ENCODE results near the gene LMAN1L.
A peak's percentile ranks its signal among the peaks of the same experiment; 100 is the strongest.

LMAN1L gene

DNA sequence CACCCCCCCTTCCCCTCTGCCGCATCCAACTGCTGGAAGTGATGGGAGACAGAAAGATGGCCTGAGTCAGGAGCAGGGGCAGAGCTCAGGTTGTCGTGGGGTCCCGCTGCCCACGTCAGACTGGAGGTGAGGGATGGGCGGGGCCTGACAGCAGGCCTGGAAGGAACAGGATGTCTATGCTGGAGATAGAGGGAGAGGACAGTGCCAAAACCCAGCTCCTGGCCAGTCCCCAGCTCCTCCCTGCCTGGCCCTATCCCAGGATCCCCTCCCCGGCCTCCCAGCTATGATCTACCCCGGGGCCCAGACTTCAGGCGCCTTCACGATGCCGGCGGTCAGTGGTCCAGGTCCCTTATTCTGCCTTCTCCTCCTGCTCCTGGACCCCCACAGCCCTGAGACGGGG lies at the start of gene LMAN1L:
LMAN1L (plus strand) TSS at position 303 of the 400 bp plus-strand sequence; CDS start at position 323, 20 bp downstream.
- DNase-seq = no peak

DNA sequence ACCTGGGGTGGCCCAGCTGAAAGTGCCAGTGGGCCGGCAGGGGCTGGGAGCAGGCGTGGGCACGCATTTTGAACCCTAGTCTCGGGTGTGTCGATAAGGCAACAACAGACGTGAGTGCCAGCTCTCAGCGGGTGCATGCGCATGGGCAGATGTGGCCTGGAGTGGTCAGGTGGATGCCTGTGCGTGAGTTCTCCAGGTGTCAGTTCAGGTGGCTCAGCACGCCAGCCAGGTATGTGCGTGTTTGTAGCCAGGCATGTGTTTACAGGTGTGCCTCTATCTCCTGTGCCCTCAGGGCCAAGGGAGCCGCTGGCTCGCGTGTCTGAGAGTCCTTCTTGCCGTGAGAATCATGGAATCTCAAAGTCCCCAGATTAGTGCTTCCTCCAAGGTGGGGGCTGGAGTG lies 49.2 kb upstream of the LMAN1L start:
- DNase-seq = peak; percentile 97

DNA sequence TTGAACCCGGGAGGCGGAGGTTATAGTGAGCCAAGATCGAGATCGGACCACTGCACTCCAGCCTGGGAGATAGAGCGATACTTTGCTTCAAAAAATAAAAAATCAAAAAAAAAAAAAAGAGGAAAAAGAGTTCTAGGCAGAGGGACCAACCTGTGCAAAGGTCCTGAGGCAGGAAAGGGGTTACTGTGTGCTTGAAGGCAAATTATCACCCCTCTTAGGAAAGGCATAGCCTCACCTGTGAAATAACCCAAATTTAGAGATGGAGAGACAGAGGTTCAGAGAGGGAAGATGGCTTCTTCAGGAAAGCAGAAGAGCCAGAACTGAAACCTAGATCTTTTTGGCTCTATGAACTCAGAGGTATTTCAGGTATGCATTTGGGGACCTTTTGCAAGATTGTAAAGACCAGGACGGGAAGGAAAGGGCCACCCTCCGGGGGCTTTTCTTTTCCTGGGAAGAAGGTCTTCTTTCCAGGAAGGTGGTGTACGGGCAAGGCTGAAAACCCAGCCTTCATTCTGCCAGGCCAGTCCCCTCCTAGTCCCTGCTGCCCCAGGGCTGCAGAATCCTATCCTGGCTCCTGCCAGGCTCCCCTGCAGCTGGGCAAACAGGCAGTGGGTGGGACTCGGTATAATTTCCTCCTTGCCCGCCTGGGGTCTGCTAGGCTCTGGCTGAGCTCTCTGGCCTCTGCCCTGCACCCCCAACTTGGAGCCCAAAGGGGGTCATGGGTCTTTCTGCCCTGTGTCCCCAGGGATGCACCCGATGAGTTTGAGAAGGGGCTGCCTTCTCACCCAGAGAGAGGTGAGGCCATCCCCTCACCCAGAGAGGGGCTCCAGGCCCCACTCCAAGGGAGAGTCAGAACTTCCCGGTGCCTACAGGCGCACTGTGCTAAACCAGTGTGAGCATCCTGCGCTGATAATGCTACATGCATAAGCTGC lies 45.2 kb upstream of the LMAN1L start:
- DNase-seq = peak; percentile 40

DNA sequence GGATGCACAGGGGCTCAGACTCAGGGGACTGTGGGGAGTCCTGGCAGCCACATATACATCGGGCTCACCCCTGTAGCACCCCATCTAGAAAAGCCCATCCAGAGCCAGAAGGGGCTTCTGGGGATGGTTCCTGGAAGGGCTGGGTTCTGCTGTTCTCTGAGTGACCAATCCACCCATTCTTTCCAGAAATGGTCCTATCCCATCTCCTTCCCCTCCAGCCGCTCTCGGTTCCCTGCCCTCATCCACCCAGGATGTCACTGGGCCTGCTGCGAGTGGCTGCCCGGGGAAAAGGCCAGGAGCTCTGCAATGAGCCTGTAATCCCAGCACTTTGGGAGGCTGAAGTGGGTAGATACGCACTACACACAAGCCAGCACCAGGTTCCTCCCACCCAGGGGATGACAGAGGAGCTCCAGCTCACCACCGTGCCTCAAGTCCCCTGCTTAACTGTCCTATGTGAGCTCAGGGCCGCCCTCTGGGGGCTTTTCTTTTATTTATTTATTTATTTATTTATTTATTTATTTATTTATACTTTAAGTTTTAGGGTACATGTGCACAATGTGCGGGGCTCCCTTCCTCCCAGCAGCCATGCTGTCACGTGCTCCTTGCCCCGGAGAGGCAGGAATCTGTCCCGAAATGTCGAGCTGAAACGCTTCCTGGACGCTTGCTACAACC lies 44.4 kb upstream of the LMAN1L start:
- DNase-seq = peak; percentile 82

GRCh38 chr15:74768771-74769342 lies 43.8 kb upstream of the LMAN1L start:
- peak; percentile 81 for DNase-seq

GRCh38 chr15:74769463-74770025 lies 43.1 kb upstream of the LMAN1L start:
- DNase-seq = peak; percentile 55

DNA sequence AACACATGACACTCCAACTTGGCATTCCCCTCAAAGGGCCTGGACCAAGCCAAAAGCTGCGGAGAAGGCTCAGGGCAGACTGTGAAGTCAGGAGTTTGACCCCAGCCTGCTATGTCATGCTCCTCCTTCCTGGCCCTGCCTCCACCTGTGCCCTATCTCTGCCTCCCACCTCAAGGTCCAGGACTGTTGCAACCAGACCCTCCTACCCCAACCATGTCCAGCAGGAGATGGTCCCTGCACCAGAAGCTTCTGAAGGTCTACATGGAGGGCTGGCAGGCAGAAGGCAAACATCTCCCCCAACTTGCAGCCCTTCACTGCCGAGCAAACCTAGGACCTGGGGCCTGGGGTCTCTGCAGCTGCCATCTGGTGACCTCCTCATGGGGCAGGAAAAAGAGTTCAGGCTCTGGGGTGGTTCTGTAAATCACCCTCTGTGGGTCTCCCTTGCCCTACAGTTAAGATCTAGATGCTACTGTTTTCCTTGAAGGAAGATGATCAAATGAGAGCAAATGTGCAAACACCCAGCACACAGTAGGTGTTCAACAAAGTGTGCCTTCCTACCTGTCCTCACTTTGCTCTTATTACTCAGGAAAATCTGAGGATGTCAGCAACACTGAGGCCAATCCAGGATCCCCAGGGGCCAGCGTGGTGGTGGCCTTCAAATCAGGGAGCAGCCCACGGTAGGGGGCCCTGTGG lies 42.3 kb upstream of the LMAN1L start:
- DNase-seq = no peak

- DNase-seq = no peak
Observed at GRCh38 chr15:74773329-74773728, 39.3 kb upstream of the LMAN1L start.

DNA sequence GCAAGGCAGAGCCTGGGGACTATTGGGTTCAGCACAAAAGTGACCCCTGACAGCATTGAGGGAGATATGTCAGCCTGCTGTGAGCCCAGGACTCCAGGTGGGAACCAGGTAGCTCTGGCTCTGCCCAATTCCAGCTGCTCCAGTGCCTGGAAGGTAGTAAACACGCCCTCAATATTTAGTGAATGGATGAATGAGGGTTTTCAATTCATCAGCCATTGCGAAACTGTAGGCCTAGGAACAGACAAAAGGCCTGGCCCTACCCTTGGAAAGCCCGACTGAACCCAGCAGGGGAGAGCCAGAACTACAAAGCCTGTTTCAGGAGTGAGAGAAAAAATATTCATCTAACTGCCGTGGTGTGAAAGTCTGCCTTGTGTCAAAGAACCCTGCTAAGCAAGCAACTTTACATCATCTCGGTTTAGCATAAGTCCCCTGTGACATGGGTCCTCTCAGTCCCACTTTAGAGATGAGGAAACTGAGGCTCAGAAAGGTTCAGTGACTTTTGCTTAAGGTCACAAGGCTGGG lies 38.8 kb upstream of the LMAN1L start:
- no peak for DNase-seq

DNA sequence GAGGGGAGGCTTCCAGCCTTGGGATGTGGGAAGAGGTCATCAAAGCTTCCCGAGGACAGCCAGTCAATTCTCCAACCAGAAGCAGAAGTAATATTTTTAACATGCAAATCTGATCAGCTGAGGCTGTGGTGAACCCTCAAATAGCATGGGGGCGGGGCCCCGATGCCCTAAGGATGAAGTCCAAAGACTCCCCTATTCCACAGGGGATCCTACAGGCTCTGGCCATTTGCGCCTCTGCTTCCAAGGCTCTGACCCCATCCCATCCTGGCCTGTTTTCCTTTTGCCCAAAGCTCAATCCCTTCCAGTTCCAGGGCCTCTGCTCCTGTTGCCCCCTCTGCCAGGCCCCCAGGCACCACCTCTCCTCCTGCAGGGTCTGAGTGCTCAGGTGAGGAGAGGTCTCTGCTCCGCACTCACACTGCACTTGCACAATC lies 37.5 kb upstream of the LMAN1L start:
- no peak for DNase-seq

DNA sequence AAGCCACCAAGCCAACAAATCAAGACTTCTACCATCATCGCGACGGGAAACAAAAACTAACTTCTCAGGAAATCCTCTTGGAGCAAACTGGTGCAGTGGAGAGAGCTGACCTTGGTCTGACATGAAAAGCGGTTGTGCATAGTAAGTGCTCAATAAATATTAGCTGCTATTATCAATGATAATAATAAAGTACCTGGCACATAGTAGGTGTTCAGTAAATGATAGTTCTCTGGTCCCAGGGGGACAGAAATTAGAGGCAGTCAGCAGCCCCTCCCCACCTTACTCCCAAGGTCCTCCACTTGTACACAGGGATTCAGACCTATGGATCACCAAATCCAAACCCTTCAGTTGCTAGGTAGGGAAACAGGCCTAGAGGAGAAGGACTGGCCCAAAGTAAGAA lies 36.7 kb upstream of the LMAN1L start:
- DNase-seq = no peak

- DNase-seq = no peak
Observed at GRCh38 chr15:74776821-74777768, 35.5 kb upstream of the LMAN1L start.

- no peak for DNase-seq
Observed at GRCh38 chr15:74777769-74778598, 34.7 kb upstream of the LMAN1L start.

DNA sequence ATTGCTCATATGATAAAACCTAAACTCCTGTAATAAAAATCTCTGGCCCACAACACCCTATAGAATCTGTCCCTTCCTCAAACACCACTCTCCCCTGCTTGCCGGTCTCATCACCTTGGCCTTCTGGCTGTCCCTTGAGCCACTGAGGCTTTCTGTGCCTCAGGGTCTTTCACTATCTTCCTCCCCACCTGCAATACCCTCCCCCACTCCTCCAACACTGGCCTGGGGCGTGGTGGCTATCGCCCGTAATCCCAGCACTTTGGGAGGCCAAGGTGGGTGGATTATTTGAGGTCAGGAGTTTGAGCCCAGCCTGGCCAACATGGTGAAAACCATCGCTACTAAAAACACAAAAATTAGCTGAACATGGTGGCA lies 34.0 kb upstream of the LMAN1L start:
- no peak for DNase-seq

GRCh38 chr15:74779162-74779648 lies 33.4 kb upstream of the LMAN1L start:
- no peak for DNase-seq

DNA sequence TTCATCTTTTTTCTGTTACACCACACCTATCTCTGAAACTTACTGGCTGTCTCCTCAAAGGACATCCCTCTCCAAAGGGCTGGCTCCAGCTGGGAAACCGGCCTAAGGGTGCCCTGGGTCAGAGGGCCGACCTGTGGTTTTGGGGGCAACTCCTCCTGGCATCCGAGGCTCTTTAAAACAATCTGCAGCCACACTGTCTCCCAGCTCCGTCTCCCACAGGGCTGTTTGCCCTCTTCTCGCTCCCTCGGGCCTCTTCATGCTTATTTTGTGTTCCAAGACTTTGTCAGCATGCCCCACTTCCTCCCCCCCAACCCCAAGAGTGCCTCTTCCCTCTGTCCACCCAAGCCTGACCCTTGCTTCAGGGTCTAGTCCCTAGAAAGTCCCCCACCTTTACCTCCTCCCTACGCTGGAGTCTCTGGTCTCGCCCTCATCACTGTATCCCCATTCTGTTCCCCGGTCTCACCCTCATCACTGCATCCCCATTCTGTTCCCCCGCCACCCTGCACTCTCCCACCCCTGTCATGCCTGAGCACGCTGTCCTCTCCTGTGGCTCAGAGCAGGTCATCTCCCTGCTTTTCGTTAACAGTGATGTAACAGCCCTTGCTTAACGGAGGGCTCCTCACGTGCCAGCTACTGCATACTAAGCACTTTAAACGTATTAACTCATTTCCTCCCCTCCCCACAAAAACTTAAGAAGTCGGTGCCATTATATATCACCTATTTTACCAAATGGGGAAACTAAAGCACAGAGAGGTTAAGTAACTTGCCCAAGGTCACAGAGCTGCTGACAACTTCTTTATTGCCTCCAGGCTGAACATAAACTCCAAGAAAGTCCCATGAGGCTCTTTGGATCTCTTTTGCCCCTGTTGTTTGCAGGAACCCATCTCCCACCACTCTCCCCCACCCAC lies 31.9 kb upstream of the LMAN1L start:
- DNase-seq = no peak

DNA sequence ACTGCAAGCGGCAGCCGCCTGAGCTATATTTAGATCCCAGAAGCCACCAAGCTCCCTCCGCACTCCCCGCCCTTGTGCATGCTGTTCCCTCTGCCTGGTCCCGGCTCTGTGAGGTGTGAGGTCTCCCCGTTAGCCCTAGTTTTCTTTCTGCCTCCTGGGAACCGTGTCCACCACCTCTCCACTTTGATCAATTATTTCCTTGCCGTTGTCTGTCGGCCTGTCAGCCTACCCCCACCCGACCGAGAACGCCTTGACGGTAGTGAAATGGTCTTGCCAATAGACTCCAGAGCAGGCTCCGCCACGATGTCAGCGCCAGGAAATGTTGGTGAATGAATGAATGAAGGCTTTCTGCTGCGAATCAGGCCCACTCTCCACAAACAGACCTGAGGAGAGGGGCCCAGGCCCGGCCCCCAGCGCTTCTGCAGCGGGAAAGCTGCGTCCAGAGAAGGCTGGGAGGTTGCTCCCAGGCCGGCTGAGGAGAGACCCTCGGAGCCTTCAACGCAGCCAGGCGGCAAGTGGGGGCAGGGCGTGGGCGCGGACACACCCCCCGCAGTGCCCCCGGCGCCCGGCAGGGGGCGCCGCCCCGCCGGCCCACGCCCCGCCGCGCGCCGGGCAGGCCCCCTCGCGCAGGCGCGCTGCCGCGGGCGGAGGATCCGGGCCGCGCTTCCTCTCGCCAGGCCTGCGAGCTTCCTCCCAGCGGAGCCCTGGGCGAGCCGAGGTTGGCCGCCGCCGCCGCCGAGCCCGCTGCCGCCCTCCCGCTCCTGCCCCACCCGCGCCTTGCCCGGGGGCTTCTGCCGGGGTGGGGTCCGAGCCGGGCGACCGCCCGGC lies 31.0 kb upstream of the LMAN1L start, which contains the start of gene CSK:
CSK (plus strand) TSS at position 650 of the 828 bp plus-strand sequence. CDS start 16,218 bp downstream, outside the sequence.
- peak; percentile 80 for DNase-seq

All from DMS53 (cell line).